Activated CD8-positive, alpha-beta memory T cell treated with anti-CD3 and anti-CD28 coated beads for 36 hours (primary cell): ENCODE measurements around the gene KSR2. TPM values are rescaled to one million over a fixed set of nuclear protein-coding genes. Genes with fewer than 3 reads are reported as not detected.
"Not testable (repeated sequence)": the region's sequence is repeated elsewhere in the genome, so short reads cannot be mapped to it uniquely, and the experiment has no call there.

Source experiments
- CTCF ChIA-PET: fragments of 350-600 bp; sonication (Branson Sonifier 250); formaldehyde crosslinking; loops from one replicate; lab custom pipeline; 2021; ENCODE audit warnings: antibody characterized with exemption; lab: Charles Lee
- POLR2A ChIA-PET: fragments of 350-600 bp; sonication (Branson Sonifier 250); formaldehyde crosslinking; loops from one replicate; lab custom pipeline; 2021; ENCODE audit warnings: antibody characterized with exemption; lab: Charles Lee
- total RNA-seq, 2 experiments: library from RNA; stranded (reverse); gene quantifications; one replicate each; pipeline ENCODE4 v1.2.3, GENCODE V29; 2021

The KSR2 gene
- total RNA-seq, 2 experiments from 2014 or later: 0.02 TPM; not detected in 1

GRCh38 chr12:117685110-117685926 is 283.5 kb downstream of the KSR2 start:
- ChIA-PET CTCF (no interaction called here), POLR2A (no interaction called here)

- POLR2A ChIA-PET: no interaction called here
- CTCF ChIA-PET: no interaction called here
Measured at GRCh38 chr12:117684471-117684870, 284.3 kb downstream of the KSR2 start.

- ChIA-PET POLR2A (no interaction called here), CTCF (no interaction called here)
Measured at GRCh38 chr12:117680312-117680711, 288.5 kb downstream of the KSR2 start.

GRCh38 chr12:117679776-117680175 is 289.0 kb downstream of the KSR2 start:
- ChIA-PET POLR2A (no interaction called here), CTCF (no interaction called here)

GRCh38 chr12:117674763-117675162 is 294.0 kb downstream of the KSR2 start:
- POLR2A ChIA-PET: no interaction called here
- CTCF ChIA-PET: no interaction called here

GRCh38 chr12:117674313-117674712 is 294.5 kb downstream of the KSR2 start:
- CTCF ChIA-PET: no interaction called here
- POLR2A ChIA-PET: no interaction called here

GRCh38 chr12:117671734-117672133 is 297.1 kb downstream of the KSR2 start:
- ChIA-PET CTCF (no interaction called here), POLR2A (no interaction called here)

- ChIA-PET POLR2A (no interaction called here), CTCF (no interaction called here)
Measured at GRCh38 chr12:117664169-117664568, 304.6 kb downstream of the KSR2 start.

GRCh38 chr12:117662620-117663395 is 306.0 kb downstream of the KSR2 start:
- CTCF ChIA-PET: no interaction called here

GRCh38 chr12:117662220-117662619 is 306.6 kb downstream of the KSR2 start:
- CTCF ChIA-PET: no interaction called here
- POLR2A ChIA-PET: no interaction called here

More at GRCh38 chr12:117662620-117663395, 306.0 kb downstream of the KSR2 start:
- POLR2A ChIA-PET: no interaction called here

- CTCF ChIA-PET: no interaction called here
- POLR2A ChIA-PET: no interaction called here
Measured at GRCh38 chr12:117661471-117661870, 307.3 kb downstream of the KSR2 start.

- POLR2A ChIA-PET: no interaction called here
- CTCF ChIA-PET: no interaction called here
Measured at GRCh38 chr12:117660896-117661295, 307.9 kb downstream of the KSR2 start.

GRCh38 chr12:117658226-117658625 is 310.6 kb downstream of the KSR2 start:
- POLR2A ChIA-PET: no interaction called here
- CTCF ChIA-PET: no interaction called here

- CTCF ChIA-PET: no interaction called here
- POLR2A ChIA-PET: no interaction called here
Measured at GRCh38 chr12:117649796-117650195, 319.0 kb downstream of the KSR2 start.

GRCh38 chr12:117646520-117646919 is 322.3 kb downstream of the KSR2 start:
- ChIA-PET POLR2A (no interaction called here), CTCF (no interaction called here)

- POLR2A ChIA-PET: no interaction called here
Measured at GRCh38 chr12:117645473-117645872, 323.3 kb downstream of the KSR2 start.

GRCh38 chr12:117643971-117644370 is 324.8 kb downstream of the KSR2 start:
- POLR2A ChIA-PET: no interaction called here
- CTCF ChIA-PET: no interaction called here

More at GRCh38 chr12:117645473-117645872, 323.3 kb downstream of the KSR2 start:
- CTCF ChIA-PET: no interaction called here

GRCh38 chr12:117641885-117642284 is 326.9 kb downstream of the KSR2 start:
- ChIA-PET POLR2A (no interaction called here), CTCF (no interaction called here)

- ChIA-PET POLR2A (no interaction called here), CTCF (no interaction called here)
Measured at GRCh38 chr12:117640511-117640910, 328.3 kb downstream of the KSR2 start.

- ChIA-PET POLR2A (no interaction called here), CTCF (no interaction called here)
Measured at GRCh38 chr12:117629454-117629853, 339.3 kb downstream of the KSR2 start.

GRCh38 chr12:117628711-117629110 is 340.1 kb downstream of the KSR2 start:
- CTCF ChIA-PET, POLR2A ChIA-PET: not testable (repeated sequence)
